Memory B cell (primary cell): ENCODE measurements around the gene WNT2B.

Source experiments
- ATAC-seq: fragments of 150-1000 bp; cut with Tn5 transposase; 2 replicates; pipeline ENCODE4 v1.10.0; 2021; ENCODE audit warnings: low read depth, mild to moderate bottlenecking, moderate library complexity
- DNase-seq, 2 donors: peaks; one replicate each; pipeline ENCODE4 v3.0.0; 2022; ENCODE audit warnings: low spot score in 2 of 2
- H3K27ac Mint-ChIP-seq: one replicate; pipeline ENCODE4 v1.8.0; 2022; ENCODE audit warnings: mild to moderate bottlenecking, moderate library complexity, mixed read lengths
- H3K27me3 Mint-ChIP-seq: one replicate; pipeline ENCODE4 v1.8.0; 2022; ENCODE audit warnings: mixed read lengths
- H3K36me3 Mint-ChIP-seq: one replicate; pipeline ENCODE4 v1.8.0; 2022; ENCODE audit warnings: mild to moderate bottlenecking, mixed read lengths
- H3K4me1 Mint-ChIP-seq: one replicate; pipeline ENCODE4 v1.8.0; 2022; ENCODE audit warnings: mixed read lengths
- H3K4me3 Mint-ChIP-seq: one replicate; pipeline ENCODE4 v1.8.0; 2022; ENCODE audit warnings: mild to moderate bottlenecking, moderate library complexity, mixed read lengths
- H3K9me3 Mint-ChIP-seq: one replicate; pipeline ENCODE4 v1.8.0; 2022; ENCODE audit warnings: mixed read lengths

The WNT2B gene

DNA sequence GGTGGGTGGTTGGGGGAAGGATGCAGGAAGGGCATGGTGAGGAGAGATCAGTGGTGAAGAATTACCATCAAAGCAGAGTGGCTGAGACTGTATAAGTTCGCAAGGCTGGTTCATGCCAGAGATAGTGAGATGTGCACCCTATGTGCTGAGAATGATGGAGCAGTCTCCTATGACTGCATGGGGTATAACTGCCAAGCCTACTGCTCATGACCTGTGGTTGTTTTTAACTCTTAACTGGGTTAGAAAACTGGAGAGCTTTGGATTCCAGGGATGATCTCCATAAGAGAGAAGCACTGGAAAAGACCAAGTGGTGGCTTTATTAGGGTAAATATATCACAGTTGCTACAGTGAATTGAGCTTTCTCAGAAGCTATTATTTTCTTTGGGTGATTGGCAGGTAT, 16.2 kb downstream of the WNT2B start:
- Mint-ChIP-seq H3K4me1 (no peaks in the 10 kb centered on the region), H3K9me3 (no peaks in the 10 kb centered on the region), H3K27me3 (no peaks in the 10 kb centered on the region), H3K4me3 (no peak overlapping the region), H3K36me3 (peaks cover 14% of the 10 kb centered on the region), H3K27ac (no peak overlapping the region)
- no peak for DNase-seq
- no peak for ATAC-seq

DNA sequence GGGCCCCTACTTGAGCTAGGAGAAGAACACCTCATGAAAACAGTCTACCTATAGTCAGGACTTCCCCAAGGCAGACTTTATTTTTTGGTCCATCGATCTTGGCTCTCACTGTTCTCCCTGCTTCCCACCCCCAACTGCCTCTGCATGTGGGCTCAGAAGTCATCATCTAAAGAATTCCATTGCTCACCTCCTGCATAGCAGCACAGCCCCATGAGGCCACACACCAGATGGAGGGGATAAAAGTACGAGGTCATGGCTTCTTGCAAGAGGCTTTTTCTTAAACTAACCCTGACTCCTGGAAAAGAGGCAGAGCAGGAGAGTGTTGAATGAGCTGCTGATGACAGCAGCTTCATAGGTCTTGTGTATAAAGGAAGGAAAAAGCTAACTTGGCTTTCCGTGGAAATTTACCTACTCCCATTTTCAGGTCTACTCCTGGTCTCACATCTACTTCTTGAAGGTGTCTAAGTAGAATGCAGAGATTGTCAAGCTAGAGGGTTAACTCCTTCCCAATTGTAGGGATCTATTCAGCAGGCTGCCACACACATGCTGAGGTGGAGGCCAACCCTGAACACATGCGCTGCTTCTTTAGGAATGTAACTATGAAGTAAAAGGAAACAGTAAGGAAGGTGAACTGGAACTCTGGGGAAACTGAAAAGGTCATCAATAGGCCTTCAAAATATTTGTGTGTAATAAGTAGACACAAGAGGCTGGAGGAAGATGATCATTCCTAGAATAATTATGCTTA, 18.7 kb downstream of the WNT2B start:
- ATAC-seq (no peak), DNase-seq (no peak)
- H3K27ac Mint-ChIP-seq: no peak overlapping the region
- H3K27me3 Mint-ChIP-seq: no peaks in the 10 kb centered on the region
- peaks cover 14% of the 10 kb centered on the region for H3K36me3 Mint-ChIP-seq
- no peak overlapping the region for H3K4me3 Mint-ChIP-seq
- H3K4me1 Mint-ChIP-seq: no peaks in the 10 kb centered on the region
- no peaks in the 10 kb centered on the region for H3K9me3 Mint-ChIP-seq

DNA sequence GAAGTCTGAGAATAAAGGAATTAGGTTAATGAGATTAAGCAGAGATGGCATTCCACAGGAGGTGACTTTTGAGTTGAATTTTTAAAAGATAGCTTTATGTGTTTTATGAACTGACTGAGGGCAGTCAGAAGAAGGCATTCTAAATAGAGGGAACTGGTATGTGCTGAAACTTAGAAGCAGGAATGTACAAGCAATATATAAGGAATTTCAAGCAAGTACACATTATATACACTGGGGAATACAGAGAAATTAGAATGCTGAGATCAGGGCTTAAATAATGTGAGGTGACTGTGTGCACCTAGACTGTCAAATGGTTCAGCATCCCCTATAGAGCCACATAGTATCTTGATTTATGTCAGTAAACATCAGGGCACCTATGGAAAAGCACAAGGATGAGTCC, 19.3 kb downstream of the WNT2B start:
- H3K27ac Mint-ChIP-seq: no peak overlapping the region
- peaks cover 14% of the 10 kb centered on the region for H3K36me3 Mint-ChIP-seq
- no peak for DNase-seq
- no peaks in the 10 kb centered on the region for H3K27me3 Mint-ChIP-seq
- H3K9me3 Mint-ChIP-seq: no peaks in the 10 kb centered on the region
- H3K4me3 Mint-ChIP-seq: no peak overlapping the region
- no peaks in the 10 kb centered on the region for H3K4me1 Mint-ChIP-seq
- no peak for ATAC-seq

DNA sequence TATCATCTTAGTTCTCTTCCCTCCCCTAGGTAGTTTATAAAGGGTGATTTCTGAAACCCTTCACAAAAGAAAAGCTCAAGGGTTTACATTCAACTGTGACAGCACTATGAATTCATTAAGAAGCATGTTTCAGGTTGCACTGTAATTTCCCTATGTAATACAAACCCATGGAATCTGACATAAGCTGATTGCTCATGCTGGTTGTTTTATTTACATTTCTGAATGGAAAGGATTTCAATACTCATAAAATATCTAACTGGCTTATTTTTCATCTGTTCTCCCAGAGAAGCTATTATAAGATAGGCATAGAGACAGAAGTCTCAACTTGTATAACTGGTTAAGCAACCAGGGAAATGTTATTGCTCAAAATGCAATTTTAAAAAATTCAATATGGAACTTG, 20.5 kb downstream of the WNT2B start:
- ATAC-seq (no peak), DNase-seq (no peak)
- Mint-ChIP-seq H3K27me3 (no peaks in the 10 kb centered on the region), H3K4me3 (no peak overlapping the region), H3K9me3 (no peaks in the 10 kb centered on the region), H3K36me3 (peaks cover 16% of the 10 kb centered on the region), H3K4me1 (no peaks in the 10 kb centered on the region), H3K27ac (no peak overlapping the region)

DNA sequence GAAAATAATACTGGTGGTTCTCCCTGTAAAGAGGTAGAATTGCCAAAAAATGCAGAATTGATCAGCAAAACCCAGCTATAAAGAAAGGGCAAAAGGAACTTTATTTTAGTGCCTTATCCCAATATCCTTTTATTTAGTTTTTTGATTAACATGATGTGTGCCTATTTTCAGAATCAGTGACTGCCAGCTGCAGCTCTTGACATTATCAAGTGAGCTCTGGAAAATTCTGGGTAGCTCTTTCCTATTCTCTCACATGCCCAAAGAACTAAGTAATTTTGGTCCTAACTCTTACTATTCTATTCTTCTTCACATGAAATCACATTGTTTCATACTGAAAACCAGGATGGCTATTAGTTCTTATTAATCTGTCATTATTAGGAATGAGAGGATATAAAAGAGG, 22.1 kb downstream of the WNT2B start:
- ATAC-seq (no peak), DNase-seq (no peak)
- H3K4me1 Mint-ChIP-seq: no peaks in the 10 kb centered on the region
- peaks cover 20% of the 10 kb centered on the region for H3K36me3 Mint-ChIP-seq
- no peak overlapping the region for H3K4me3 Mint-ChIP-seq
- H3K27me3 Mint-ChIP-seq: no peaks in the 10 kb centered on the region
- H3K27ac Mint-ChIP-seq: no peak overlapping the region
- no peaks in the 10 kb centered on the region for H3K9me3 Mint-ChIP-seq

DNA sequence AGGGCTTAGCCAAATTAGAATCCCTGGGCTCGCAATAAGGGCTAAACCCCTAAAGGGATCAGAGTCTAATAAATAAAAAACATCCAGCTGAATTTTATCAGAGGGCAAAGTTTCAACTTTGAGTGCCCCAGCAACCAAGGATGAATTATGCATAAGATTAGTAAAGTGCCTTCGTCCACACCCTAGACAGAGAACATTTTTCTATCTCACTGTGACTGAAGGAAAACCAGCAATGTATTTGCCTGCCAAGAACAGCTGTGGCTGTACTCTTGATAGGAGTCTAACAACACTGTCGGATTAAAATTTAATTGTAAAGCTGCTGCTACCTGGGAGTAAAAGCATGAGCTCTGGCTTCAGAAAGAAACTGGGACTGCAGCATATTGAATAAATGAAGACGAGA, 23.3 kb downstream of the WNT2B start:
- Mint-ChIP-seq H3K36me3 (peaks cover 16% of the 10 kb centered on the region), H3K9me3 (no peaks in the 10 kb centered on the region), H3K27ac (no peak overlapping the region), H3K4me1 (no peaks in the 10 kb centered on the region), H3K27me3 (no peaks in the 10 kb centered on the region), H3K4me3 (no peak overlapping the region)
- ATAC-seq: no peak
- no peak for DNase-seq

DNA sequence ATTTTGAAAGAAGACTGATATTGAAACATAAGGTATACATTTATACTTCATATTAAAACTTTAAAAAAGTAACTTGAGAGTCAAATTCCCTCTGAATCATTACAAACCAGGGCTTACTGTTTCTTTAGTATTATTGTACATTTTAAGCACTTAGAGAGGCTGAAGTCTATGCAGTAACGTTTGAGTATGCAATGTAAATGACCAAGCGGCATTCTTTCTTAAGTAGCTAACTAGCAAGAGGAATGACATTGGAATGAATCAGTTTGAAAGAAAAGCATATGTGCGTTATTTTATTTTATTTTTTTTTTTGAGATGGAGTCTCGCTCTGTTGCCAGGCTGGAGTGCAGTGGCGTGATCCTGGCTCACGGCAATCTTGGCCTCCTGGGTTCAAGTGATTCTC, 24.3 kb downstream of the WNT2B start:
- Mint-ChIP-seq H3K27me3 (no peaks in the 10 kb centered on the region), H3K9me3 (no peaks in the 10 kb centered on the region), H3K36me3 (peaks cover 9% of the 10 kb centered on the region), H3K4me3 (no peak overlapping the region), H3K4me1 (no peaks in the 10 kb centered on the region), H3K27ac (no peak overlapping the region)
- DNase-seq (no peak), ATAC-seq (no peak)

DNA sequence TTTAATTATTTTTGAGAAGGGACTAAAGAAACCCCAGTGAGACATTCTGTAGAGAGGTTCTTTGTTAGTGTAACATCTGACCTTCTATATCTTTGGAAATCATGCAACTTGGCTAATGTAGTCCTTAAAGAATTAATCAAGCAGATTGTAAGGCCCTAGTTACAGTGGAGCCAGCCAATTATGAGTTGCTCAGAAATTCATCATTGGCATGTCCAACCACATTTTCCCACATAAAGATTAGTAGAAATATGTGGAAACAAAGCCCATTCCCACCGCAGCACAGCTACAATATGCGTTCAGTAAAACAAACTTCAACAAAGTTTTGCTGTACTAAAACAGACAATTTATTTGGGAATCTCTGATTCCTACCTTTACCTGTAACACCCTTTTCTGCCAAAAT, 27.8 kb downstream of the WNT2B start:
- Mint-ChIP-seq H3K27me3 (no peaks in the 10 kb centered on the region), H3K9me3 (no peaks in the 10 kb centered on the region), H3K36me3 (peaks cover 20% of the 10 kb centered on the region), H3K4me1 (no peaks in the 10 kb centered on the region), H3K27ac (no peak overlapping the region), H3K4me3 (no peak overlapping the region)
- DNase-seq (no peak), ATAC-seq (no peak)

DNA sequence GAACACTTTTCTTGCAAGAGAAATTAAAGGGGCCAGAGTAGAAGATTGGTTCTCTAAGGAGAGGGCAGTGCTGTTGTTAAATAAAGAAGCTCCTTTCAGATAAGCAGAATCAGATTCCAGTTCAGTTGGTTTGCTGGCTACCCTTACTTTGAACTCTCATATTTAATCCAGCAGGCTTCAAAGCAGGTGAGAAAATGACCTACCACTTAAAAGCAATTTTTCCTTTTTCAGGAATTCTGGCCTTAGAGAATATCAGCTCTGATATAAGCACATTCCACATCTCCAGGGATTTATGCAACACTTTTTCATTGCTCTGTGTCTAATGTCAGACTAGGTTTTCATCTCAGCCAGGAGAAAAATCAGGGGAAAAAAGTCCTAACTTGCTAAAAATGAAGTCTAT, 28.7 kb downstream of the WNT2B start:
- Mint-ChIP-seq H3K9me3 (no peaks in the 10 kb centered on the region), H3K27ac (no peak overlapping the region), H3K4me1 (no peaks in the 10 kb centered on the region), H3K36me3 (peaks cover 23% of the 10 kb centered on the region), H3K27me3 (no peaks in the 10 kb centered on the region), H3K4me3 (no peak overlapping the region)
- DNase-seq (no peak), ATAC-seq (no peak)

DNA sequence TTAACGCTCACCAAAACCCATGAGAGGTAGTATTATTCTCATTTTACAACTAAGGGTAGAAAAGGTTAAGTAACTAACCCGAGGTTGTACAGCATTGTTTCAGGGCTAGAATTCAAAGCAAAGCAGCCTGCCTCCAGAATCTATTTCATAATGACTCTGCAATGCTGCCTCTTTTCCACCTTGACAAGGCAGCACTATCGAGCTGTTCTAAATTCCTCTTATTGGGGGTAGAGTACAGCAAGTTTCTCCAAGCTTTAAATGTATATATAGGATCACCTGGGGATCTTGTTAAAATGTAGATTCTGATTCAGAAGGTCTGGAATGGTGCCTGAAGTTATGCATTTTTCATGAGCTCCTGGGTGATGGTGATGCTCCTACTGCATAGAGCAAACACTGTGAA, 30.1 kb downstream of the WNT2B start:
- peaks cover 23% of the 10 kb centered on the region for H3K36me3 Mint-ChIP-seq
- H3K9me3 Mint-ChIP-seq: no peaks in the 10 kb centered on the region
- H3K4me3 Mint-ChIP-seq: no peak overlapping the region
- DNase-seq (no peak), ATAC-seq (no peak)
- no peaks in the 10 kb centered on the region for H3K4me1 Mint-ChIP-seq
- H3K27me3 Mint-ChIP-seq: no peaks in the 10 kb centered on the region
- H3K27ac Mint-ChIP-seq: no peak overlapping the region

DNA sequence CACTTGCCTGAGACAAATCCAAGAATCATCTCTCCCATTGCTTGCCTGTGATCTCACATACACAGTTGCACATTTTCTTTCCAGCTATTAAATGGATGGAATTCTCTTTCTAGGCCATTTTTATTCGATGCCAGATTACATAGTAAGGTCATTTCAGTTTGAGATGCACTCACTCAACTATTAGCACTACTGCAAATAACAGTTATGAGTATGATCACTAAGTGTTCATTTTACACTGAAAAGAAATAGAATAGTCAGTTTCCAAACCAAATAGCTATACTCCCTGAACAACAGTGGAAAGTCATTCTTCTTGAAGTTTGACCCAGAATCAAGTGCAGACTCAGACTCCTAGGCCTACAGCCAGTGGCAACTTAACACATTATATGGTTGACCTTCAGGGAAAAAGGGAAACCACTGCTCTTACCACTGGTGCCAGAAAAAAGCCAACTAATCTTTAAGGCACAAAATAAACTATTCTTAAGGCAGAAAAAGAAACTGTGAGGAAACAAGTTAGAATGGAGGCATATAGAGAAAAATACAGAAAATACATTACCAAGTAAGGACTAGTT, 31.5 kb downstream of the WNT2B start:
- Mint-ChIP-seq H3K36me3 (peaks cover 18% of the 10 kb centered on the region), H3K27me3 (no peaks in the 10 kb centered on the region), H3K27ac (no peak overlapping the region), H3K9me3 (no peaks in the 10 kb centered on the region), H3K4me1 (no peaks in the 10 kb centered on the region), H3K4me3 (no peak overlapping the region)
- ATAC-seq (no peak), DNase-seq (no peak)

DNA sequence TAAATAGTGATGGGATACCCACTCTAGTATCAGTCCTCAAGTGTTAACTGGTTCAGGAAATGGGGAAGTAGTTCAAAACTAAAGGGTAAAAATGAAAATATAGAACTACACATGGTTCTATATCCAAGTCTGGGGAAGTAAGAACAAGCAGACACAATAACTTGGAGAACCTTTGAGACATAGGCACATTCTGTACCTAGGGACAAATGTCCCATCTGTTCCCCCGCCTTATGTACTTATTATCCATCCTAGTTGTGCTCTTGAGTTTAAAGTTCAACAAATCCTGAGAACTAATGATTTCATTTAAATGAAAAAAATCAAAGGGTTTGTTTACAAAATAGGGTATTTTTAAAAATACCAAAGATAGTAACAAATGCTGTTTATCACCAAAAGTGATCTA, 32.5 kb downstream of the WNT2B start:
- DNase-seq (no peak), ATAC-seq (no peak)
- no peaks in the 10 kb centered on the region for H3K9me3 Mint-ChIP-seq
- peaks cover 20% of the 10 kb centered on the region for H3K36me3 Mint-ChIP-seq
- H3K4me3 Mint-ChIP-seq: no peak overlapping the region
- no peak overlapping the region for H3K27ac Mint-ChIP-seq
- no peaks in the 10 kb centered on the region for H3K4me1 Mint-ChIP-seq
- H3K27me3 Mint-ChIP-seq: no peaks in the 10 kb centered on the region

DNA sequence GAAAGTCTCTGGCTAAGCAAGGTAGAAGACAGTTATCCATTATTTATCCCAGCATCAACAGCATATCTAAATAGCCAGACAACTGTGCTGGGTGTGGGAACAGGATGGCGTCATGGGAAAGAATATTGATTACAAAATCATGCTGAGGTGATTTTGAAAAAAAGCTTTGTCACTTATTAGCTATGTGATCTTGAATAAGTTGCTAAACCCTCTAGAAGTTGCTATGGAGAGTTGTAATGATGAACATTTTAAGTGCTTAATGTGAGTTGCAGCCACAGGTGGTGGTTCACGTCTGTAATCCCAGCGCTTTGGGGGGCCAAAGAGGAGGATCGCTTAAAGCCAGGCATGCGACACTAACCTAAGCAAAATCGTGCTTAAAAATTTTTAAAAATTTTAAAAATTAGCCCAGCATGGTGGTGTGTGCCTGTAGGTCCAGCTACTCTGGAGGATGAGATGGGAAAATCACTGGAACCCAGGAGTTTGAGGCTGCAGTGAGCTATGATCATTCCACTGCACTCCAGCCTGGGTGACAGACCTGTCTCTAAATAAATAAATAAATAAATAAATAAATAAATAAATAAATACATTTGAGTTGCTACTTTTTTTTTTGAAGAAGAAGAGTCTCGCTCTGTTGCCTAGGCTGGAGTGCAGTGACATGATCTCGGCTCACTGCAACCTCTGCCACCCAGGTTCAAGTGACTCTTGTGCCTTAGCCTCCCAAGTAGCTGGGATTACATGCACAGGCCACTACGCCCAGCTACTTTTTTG, 33.6 kb downstream of the WNT2B start:
- Mint-ChIP-seq H3K36me3 (peaks cover 20% of the 10 kb centered on the region), H3K27ac (no peak overlapping the region), H3K4me1 (no peaks in the 10 kb centered on the region), H3K4me3 (no peak overlapping the region), H3K27me3 (no peaks in the 10 kb centered on the region), H3K9me3 (no peaks in the 10 kb centered on the region)
- DNase-seq (no peak), ATAC-seq (no peak)

DNA sequence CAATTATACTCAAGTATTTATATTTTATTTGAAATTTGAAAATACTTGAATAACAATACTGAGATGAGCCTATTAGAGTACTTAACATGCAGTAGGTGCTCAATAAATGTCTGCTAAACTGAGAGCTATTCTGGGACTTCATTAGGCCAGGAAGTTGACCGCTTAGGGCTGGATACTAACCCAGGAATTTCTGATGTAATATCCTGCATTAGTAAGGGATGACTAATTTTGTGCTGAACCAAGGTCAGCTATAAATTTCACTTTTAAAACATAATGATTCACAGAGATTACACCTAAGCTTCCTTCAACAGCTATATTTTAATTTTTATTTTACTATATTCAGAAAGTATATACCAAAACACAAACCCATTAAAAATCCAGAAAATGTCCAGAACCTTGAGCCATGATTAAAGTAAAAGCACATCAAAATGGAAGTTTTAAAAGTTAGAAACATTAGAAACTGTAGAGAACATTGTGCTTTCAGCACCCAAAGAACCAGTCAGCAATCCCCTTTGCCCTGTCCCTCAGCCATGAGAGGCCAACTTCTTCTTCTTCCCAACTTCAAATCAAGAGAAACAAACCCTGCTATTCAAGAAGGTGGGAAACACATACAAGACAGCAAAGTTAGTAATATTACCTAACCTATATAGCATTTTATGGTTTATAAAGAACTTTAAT, 35.4 kb downstream of the WNT2B start:
- no peak overlapping the region for H3K27ac Mint-ChIP-seq
- no peak overlapping the region for H3K4me3 Mint-ChIP-seq
- no peaks in the 10 kb centered on the region for H3K27me3 Mint-ChIP-seq
- H3K9me3 Mint-ChIP-seq: no peaks in the 10 kb centered on the region
- no peak for ATAC-seq
- DNase-seq: no peak
- H3K4me1 Mint-ChIP-seq: no peaks in the 10 kb centered on the region
- peaks cover 16% of the 10 kb centered on the region for H3K36me3 Mint-ChIP-seq
